T-helper 2 cell (primary cell): ENCODE results near the gene SBK3.
"Not testable (repeated sequence)": the region's sequence is repeated elsewhere in the genome, so short reads cannot be mapped to it uniquely, and the experiment has no call there.

Source experiments
- DNase-seq, 5 experiments: peaks; one replicate each; pipeline versions ENCODE4 v3.0.0 to v3.0.0-alpha.2; 2012 to 2022

SBK3 gene

GRCh38 chr19:55508120-55508519, 37.2 kb downstream of the SBK3 start:
- DNase-seq: no peak

- DNase-seq: no peak
These were observed 40.4 kb downstream of the SBK3 start for GRCh38 chr19:55504981-55505380.

- no peak for DNase-seq
These were observed 41.1 kb downstream of the SBK3 start for GRCh38 chr19:55504252-55504603.

- peak; percentile 85 to 94 (median 91) for DNase-seq
These were observed 41.7 kb downstream of the SBK3 start for GRCh38 chr19:55503502-55504251.

GRCh38 chr19:55503157-55503501, 42.2 kb downstream of the SBK3 start:
- no peak for DNase-seq

- no peak for DNase-seq
These were observed 43.0 kb downstream of the SBK3 start for GRCh38 chr19:55502197-55502952.

GRCh38 chr19:55500368-55500952, 44.9 kb downstream of the SBK3 start:
- DNase-seq: no peak

GRCh38 chr19:55498246-55498840, 47.0 kb downstream of the SBK3 start:
- no peak for DNase-seq

- DNase-seq: no peak
These were observed 47.6 kb downstream of the SBK3 start for GRCh38 chr19:55497763-55498162.

- not testable (repeated sequence) for DNase-seq
These were observed 48.5 kb downstream of the SBK3 start for GRCh38 chr19:55496820-55497219.

- DNase-seq: no peak
These were observed 49.5 kb downstream of the SBK3 start for GRCh38 chr19:55495646-55496349.

GRCh38 chr19:55494172-55494761, 51.1 kb downstream of the SBK3 start:
- no peak for DNase-seq

- no peak for DNase-seq
These were observed 51.6 kb downstream of the SBK3 start for GRCh38 chr19:55493645-55494171.

GRCh38 chr19:55493052-55493644, 52.2 kb downstream of the SBK3 start:
- DNase-seq: no peak

GRCh38 chr19:55492362-55492944, 52.9 kb downstream of the SBK3 start:
- no peak for DNase-seq

GRCh38 chr19:55491546-55492360, 53.6 kb downstream of the SBK3 start:
- no peak for DNase-seq
